Sigmoid colon (tissue), 7 donors: ENCODE results near the gene GPR39. TPM values are rescaled to one million over a fixed set of nuclear protein-coding genes. Genes with fewer than 3 reads are reported as not detected.

Experiments
- DNase-seq: peaks from one replicate; pipeline ENCODE4 v3.0.0-alpha.2; 2019
- H3K27ac ChIP-seq, 4 donors: fragments of 200-600 bp; sonication (generic); one replicate each; pipeline ENCODE4 v1.5.1; 2016 to 2019; ENCODE audit warnings: mild to moderate bottlenecking in 1 of 4
- H3K27me3 ChIP-seq, 3 donors: fragments of 200-600 bp; sonication (generic); one replicate each; pipeline ENCODE4 v1.5.1; 2019; ENCODE audit warnings: mild to moderate bottlenecking in 1 of 3
- H3K36me3 ChIP-seq, 4 donors: fragments of 200-600 bp; sonication (generic); one replicate each; pipeline ENCODE4 v1.5.1; 2016 to 2019
- H3K4me1 ChIP-seq, 4 donors: fragments of 200-600 bp; sonication (generic); one replicate each; pipeline ENCODE4 v1.5.1; 2017 to 2019
- H3K4me3 ChIP-seq, 4 donors: fragments of 200-600 bp; sonication (generic); one replicate each; pipeline ENCODE4 v1.5.1; 2017 to 2019; ENCODE audit warnings: mild to moderate bottlenecking in 2 of 4, moderate library complexity in 1 of 4
- H3K9me3 ChIP-seq, 4 donors: fragments of 200-600 bp in 3 of 4; sonication (generic) in 3 of 4; one replicate each; pipeline versions ENCODE4 v1.5.1 to v1.6.1; 2013 to 2019
- EP300 ChIP-seq, 4 donors: sonication (generic); formaldehyde crosslinking; IDR thresholded peaks; one replicate each; pipeline ENCODE4 v1.6.1; 2017; ENCODE audit warnings: antibody characterized with exemption in 4 of 4
- POLR2A ChIP-seq, 2 donors: fragments of 450-650 bp; IDR thresholded peaks; one replicate each; pipeline ENCODE4 v1.6.1; 2016; ENCODE audit warnings: antibody characterized with exemption in 2 of 2, mild to moderate bottlenecking in 2 of 2, moderate library complexity in 2 of 2
- POLR2AphosphoS5 ChIP-seq, 4 donors: sonication (generic); formaldehyde crosslinking; IDR thresholded peaks; one replicate each; pipeline ENCODE4 v1.6.1; 2017; ENCODE audit warnings: antibody characterized with exemption in 4 of 4
- WGBS, 2 donors: extraction: QIAGEN DNeasy Blood & Tissue Kit; methylation state at CpG; one replicate each; pipeline ENCODE4 v1.1.7; 2013; 5-methylcytosine and 5-hydroxymethylcytosine counted together
- intact Hi-C: fragments of 100-400 bp; cut with DNase I; formaldehyde crosslinking; loops from one replicate; pipeline ENCODE4 v1.15.1; 2023
- polyA plus RNA-seq, 3 donors: library from polyadenylated mRNA; stranded (reverse); fragments of 200-250 nt; gene quantifications; one replicate each; pipeline ENCODE4 v1.2.3, GENCODE V29; 2013
- total RNA-seq, 4 donors: library from RNA; depleted of rRNA; stranded (reverse); fragments of >200 nt; gene quantifications; one replicate each; pipeline ENCODE4 v1.1.0, GENCODE V29; 2016
- TF ChIP-seq, protein P1 (sequence below), 4 experiments: fragments of 450-650 bp in 3 of 4; fragments of 200-600 bp in 1 of 4; IDR thresholded peaks; one replicate each; pipeline ENCODE4 v1.5.1; 2016 to 2019; ENCODE audit warnings: antibody characterized with exemption in 4 of 4, mild to moderate bottlenecking in 3 of 4, moderate library complexity in 2 of 4
- donor health status: healthy with polysubstance abuse.
- donor health status: Bipolar disorder and iron deficiency.
- donor health status: healthy.

Gene GPR39
- total and polyA plus RNA-seq, 7 donors: 0.28 to 7.7 (median 1.6) TPM; not detected in 1

DNA sequence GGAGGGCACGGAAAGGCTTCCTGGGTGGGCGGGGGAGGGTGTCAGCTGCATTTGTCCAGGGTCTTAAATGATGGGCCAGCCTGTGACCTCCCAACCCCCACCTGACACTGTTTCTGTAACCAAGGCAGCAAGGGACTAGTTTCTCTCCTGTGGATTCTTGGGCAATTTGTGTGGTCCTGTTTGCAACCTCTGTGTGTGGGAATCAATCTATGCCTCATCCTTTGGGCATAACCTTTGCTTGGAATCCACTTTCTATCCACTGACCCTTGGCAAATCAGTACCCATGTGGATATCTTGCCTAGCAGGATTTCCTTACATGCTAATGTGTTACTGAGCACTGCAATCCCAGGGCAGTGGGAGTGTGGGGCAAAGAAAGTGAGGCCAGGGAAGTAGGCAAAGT is 54.1 kb downstream of the GPR39 start:
- no peak overlapping the region for H3K27ac ChIP-seq
- WGBS, 2 donors: 85 to 92% methylated on average over 2 of the region's 2 CpGs
- H3K4me3 ChIP-seq: no peak overlapping the region
- no peaks in the 10 kb centered on the region for H3K4me1 ChIP-seq
- TF ChIP-seq POLR2AphosphoS5 (IDR thresholded peaks at IDR 0.05) (no peak), POLR2A (IDR thresholded peaks at IDR 0.05) (no peak), EP300 (IDR thresholded peaks at IDR 0.05) (no peak)
- TF ChIP-seq, protein P1, sequence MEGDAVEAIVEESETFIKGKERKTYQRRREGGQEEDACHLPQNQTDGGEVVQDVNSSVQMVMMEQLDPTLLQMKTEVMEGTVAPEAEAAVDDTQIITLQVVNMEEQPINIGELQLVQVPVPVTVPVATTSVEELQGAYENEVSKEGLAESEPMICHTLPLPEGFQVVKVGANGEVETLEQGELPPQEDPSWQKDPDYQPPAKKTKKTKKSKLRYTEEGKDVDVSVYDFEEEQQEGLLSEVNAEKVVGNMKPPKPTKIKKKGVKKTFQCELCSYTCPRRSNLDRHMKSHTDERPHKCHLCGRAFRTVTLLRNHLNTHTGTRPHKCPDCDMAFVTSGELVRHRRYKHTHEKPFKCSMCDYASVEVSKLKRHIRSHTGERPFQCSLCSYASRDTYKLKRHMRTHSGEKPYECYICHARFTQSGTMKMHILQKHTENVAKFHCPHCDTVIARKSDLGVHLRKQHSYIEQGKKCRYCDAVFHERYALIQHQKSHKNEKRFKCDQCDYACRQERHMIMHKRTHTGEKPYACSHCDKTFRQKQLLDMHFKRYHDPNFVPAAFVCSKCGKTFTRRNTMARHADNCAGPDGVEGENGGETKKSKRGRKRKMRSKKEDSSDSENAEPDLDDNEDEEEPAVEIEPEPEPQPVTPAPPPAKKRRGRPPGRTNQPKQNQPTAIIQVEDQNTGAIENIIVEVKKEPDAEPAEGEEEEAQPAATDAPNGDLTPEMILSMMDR (IDR thresholded peaks at IDR 0.05): no peak
- peaks cover 0 to 14% (median 13%) of the 10 kb centered on the region in 4 donors for H3K9me3 ChIP-seq
- intact Hi-C loops: no loop called here
- H3K27me3 ChIP-seq: no peaks in the 10 kb centered on the region
- no peak for DNase-seq
- H3K36me3 ChIP-seq: no peaks in the 10 kb centered on the region

DNA sequence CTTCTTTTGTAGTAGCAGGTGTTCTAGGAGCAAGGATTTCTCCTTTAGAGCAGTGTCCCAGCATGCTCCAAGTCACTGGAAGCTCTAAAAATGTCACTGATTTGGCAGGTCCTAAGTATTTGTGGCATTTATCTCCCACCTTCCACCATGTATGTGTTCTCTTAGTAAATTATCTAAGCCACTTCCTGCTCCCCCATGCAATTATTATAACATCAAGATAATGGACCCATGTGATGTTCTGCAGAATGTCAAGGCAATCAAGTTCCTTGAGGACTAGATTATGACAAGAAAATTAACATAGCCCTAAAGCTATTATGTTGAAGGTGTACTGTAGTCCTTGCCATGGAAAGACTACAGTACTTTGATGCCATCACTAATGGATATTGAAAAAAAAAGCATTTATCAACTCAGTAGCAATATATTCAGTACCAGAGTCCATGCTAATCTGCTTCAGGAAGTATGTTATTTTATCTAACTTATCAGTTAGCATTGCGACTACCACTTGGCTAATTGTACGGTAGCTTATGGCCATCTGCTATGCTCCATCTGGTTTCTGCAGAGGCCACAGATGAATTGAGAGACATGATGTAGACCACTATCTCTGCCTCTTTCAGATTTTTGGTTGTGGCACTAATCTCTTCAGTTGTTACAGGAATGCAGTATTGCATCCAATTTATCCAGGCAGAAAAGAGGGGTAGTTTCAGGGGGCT is 56.7 kb downstream of the GPR39 start:
- WGBS, 2 donors: 96 to 97% methylated on average over 2 of the region's 2 CpGs
- H3K27ac ChIP-seq: no peak overlapping the region
- H3K4me1 ChIP-seq: no peaks in the 10 kb centered on the region
- no peaks in the 10 kb centered on the region for H3K27me3 ChIP-seq
- intact Hi-C loops: no loop called here
- H3K4me3 ChIP-seq: no peak overlapping the region
- peaks cover 0 to 7% (median 0%) of the 10 kb centered on the region in 4 donors for H3K9me3 ChIP-seq
- DNase-seq: no peak
- no peaks in the 10 kb centered on the region for H3K36me3 ChIP-seq
- TF ChIP-seq, protein P1 (IDR thresholded peaks at IDR 0.05): no peak
- TF ChIP-seq EP300 (IDR thresholded peaks at IDR 0.05) (no peak), POLR2A (IDR thresholded peaks at IDR 0.05) (no peak), POLR2AphosphoS5 (IDR thresholded peaks at IDR 0.05) (no peak)

DNA sequence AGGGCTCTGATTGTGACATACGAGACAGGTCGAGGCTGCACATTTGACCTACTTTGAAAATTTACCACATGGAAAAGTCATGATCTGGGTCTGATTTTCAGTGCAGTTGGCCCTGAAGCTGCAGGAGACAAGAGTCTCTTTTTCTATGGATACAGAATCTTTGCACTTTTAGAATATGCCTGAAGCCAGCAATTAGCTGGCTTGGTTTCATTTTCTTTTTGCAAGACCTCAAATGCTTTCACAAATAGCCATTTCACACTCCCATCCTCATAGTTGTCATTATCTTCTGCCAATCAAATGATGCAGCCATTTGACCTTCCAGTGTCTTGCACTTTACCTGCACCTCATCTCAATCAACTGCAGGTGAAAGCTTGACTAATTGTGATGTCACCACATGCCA is 59.0 kb downstream of the GPR39 start:
- no peaks in the 10 kb centered on the region for H3K36me3 ChIP-seq
- H3K4me3 ChIP-seq: no peak overlapping the region
- H3K9me3 ChIP-seq: peaks cover 0 to 5% (median 0%) of the 10 kb centered on the region in 4 donors
- DNase-seq: no peak
- H3K27me3 ChIP-seq: no peaks in the 10 kb centered on the region
- H3K4me1 ChIP-seq: no peaks in the 10 kb centered on the region
- intact Hi-C loops: no loop called here
- TF ChIP-seq POLR2A (IDR thresholded peaks at IDR 0.05): no peak
- TF ChIP-seq EP300 (IDR thresholded peaks at IDR 0.05): no peak
- TF ChIP-seq, protein P1 (IDR thresholded peaks at IDR 0.05): no peak
- no peak for TF ChIP-seq POLR2AphosphoS5 (IDR thresholded peaks at IDR 0.05)
- no peak overlapping the region for H3K27ac ChIP-seq
- 95 to 97% methylated on average over 2 of the region's 2 CpGs for WGBS, 2 donors

DNA sequence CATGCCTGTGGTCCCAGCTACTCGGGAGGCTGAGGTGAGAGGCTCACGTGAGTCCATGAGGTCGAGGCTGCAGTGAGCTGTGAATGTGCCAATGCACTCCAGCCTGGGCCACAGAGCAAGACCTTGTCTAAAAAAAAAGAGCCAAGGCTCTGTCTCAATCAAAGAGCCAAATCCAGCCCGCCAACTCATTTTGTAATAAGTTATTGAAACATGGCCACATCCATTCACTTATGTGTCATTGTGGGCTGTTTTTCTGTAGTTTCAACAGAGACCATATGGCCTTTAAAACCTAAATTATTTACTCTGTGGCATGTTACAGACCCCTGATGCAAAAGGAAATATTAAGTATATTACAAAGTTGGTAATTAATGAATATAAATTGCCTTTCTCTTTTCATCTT is 60.8 kb downstream of the GPR39 start:
- Histone ChIP-seq H3K27me3 (no peaks in the 10 kb centered on the region), H3K27ac (no peak overlapping the region), H3K36me3 (no peaks in the 10 kb centered on the region), H3K4me1 (no peaks in the 10 kb centered on the region), H3K4me3 (no peak overlapping the region), H3K9me3 (peaks cover 0 to 5% (median 0%) of the 10 kb centered on the region in 4 donors)
- no peak for DNase-seq
- intact Hi-C loops: no loop called here
- TF ChIP-seq EP300 (IDR thresholded peaks at IDR 0.05) (no peak), POLR2A (IDR thresholded peaks at IDR 0.05) (no peak), POLR2AphosphoS5 (IDR thresholded peaks at IDR 0.05) (no peak)
- TF ChIP-seq, protein P1 (IDR thresholded peaks at IDR 0.05): no peak
- 89 to 93% methylated on average over 4 of the region's 4 CpGs for WGBS, 2 donors
